ENCODE measurements around the gene STAT3. TPM values are rescaled to one million over a fixed set of nuclear protein-coding genes. Genes with fewer than 3 reads are reported as not detected.
"Not testable (repeated sequence)": the region's sequence is repeated elsewhere in the genome, so short reads cannot be mapped to it uniquely, and the experiment has no call there.

Gene STAT3
- total RNA-seq = 137 TPM

- DNase-seq (ENCODE audit: low read depth in 2 of 3, low spot score in 2 of 3) = peak; percentile 100
Observed at GRCh38 chr17:42388381-42389134, at the start of gene STAT3. STAT3 (minus strand) TSS chr17:42388442; CDS start chr17:42348516, 39,926 bp downstream.

- no peak for DNase-seq (ENCODE audit: low read depth in 2 of 3, low spot score in 2 of 3)
Observed at GRCh38 chr17:42436391-42436790, 48.1 kb upstream of the STAT3 start.

GRCh38 chr17:42431758-42432161 lies 43.5 kb upstream of the STAT3 start:
- DNase-seq (ENCODE audit: low read depth in 2 of 3, low spot score in 2 of 3) = no peak

- DNase-seq (ENCODE audit: low read depth in 2 of 3, low spot score in 2 of 3) = no peak
Observed at GRCh38 chr17:42429726-42430447, 41.6 kb upstream of the STAT3 start.

DNA sequence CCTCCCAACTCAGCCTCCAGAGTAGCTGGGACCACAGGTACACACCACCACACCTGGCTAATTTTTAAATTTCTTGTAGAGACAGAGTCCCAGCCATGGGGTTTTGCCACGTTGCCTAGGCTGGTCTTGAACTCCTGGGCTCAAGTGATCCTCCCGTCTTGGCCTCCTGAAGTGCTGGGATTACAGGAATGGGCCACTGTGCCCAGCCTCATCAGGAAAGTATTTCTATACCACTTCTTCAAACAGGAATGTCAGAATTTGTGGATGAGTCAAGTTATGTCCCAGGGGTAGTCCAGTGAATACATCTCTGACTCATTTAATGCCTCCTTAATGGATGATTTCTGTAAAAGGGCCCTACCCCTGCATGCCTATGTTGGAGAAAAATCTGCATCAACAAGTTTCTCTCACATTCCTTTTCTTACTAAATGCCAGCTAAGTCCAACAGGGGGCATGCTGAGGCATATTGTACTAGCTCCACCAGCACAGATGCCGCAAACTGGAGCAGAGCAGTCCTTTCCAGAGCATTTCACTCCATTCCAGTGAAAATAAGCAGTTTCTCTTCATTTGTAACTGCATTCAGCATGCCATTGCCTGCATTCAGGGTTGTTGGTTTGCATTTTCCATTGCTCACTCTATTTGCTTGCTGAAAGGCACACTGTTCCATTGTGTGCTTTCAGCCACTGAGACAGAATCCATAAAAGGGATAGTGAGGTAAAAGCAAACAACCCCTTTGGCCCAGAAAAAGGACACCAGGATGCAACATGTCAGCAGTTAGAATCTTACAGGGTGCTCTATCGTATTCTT lies 40.1 kb upstream of the STAT3 start:
- DNase-seq (ENCODE audit: low read depth in 2 of 3, low spot score in 2 of 3) = peak in 2 of 3 donors; percentile 61 to 83

DNA sequence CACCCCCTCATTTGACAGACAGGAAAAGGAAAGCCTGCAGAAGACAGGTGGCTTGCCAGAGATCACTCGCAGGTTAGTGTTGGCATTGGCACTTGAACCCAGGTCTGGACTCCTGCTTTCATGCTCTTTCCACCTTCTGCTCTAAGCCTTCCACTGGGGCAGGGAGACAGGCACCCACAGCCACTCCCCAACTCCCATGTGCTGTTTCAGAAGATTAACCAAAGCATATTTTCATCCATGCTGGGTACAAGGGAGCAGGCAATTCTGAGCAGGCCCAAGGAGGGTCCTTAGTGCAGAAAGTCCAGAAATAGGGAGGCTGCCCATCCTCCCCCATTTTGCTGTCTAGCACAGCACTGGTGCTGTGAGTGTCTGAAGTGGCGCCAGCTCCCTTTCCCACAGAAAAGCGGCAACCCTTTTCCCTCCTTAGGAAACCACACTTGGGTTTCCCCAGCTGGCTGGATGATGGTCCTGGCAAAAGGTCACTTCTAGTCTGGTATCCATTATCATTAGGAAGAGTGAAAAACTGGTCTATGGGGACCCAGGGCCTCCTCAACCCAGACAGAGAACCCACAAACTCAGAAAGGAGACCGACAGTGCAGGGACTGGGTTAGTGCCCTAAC lies 36.9 kb upstream of the STAT3 start:
- no peak for DNase-seq (ENCODE audit: low read depth in 2 of 3, low spot score in 2 of 3)

DNA sequence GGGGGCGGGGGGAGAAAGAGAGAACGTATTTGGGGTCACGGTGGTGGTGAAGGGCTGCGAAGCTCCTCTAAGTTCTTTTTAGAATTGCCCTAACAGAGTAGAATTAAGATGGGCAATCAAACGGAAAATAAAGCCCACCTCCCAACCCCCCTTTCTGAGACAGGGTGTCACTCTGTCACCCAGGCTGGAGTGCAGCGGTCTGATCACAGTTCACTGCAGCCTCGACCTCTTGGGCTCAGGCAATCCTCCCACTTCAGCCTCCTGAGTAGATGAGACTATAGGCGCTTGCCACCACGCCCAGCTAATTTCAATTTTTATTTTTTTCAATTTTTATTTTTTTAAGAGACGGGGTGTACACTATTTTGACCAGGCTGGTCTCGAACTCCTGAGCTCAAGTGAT lies 35.5 kb upstream of the STAT3 start:
- no peak for DNase-seq (ENCODE audit: low read depth in 2 of 3, low spot score in 2 of 3)

- peak in 2 of 3 donors; percentile 66 to 74 for DNase-seq (ENCODE audit: low read depth in 2 of 3, low spot score in 2 of 3)
Observed at GRCh38 chr17:42422958-42423712, 34.9 kb upstream of the STAT3 start, which contains the start of gene CAVIN1. CAVIN1 (minus strand) TSS chr17:42423256; CDS start chr17:42423097, 159 bp downstream.

- DNase-seq (ENCODE audit: low read depth in 2 of 3, low spot score in 2 of 3) = no peak
Observed at GRCh38 chr17:42422412-42422957, 34.2 kb upstream of the STAT3 start.

GRCh38 chr17:42421507-42422338 lies 33.5 kb upstream of the STAT3 start:
- DNase-seq (ENCODE audit: low read depth in 2 of 3, low spot score in 2 of 3) = peak in 1 of 3 donors; percentile 28

GRCh38 chr17:42421136-42421506 lies 32.9 kb upstream of the STAT3 start:
- no peak for DNase-seq (ENCODE audit: low read depth in 2 of 3, low spot score in 2 of 3)

GRCh38 chr17:42417981-42418380 lies 29.7 kb upstream of the STAT3 start:
- DNase-seq (ENCODE audit: low read depth in 2 of 3, low spot score in 2 of 3) = not testable (repeated sequence)

GRCh38 chr17:42414704-42415409 lies 26.6 kb upstream of the STAT3 start:
- DNase-seq (ENCODE audit: low read depth in 2 of 3, low spot score in 2 of 3) = peak in 2 of 3 donors; percentile 58 to 71

- no peak for DNase-seq (ENCODE audit: low read depth in 2 of 3, low spot score in 2 of 3)
Observed at GRCh38 chr17:42413464-42414040, 25.3 kb upstream of the STAT3 start.

- no peak for DNase-seq (ENCODE audit: low read depth in 2 of 3, low spot score in 2 of 3)
Observed at GRCh38 chr17:42411905-42412679, 23.9 kb upstream of the STAT3 start.

- DNase-seq (ENCODE audit: low read depth in 2 of 3, low spot score in 2 of 3) = no peak
Observed at GRCh38 chr17:42411361-42411760, 23.1 kb upstream of the STAT3 start.

DNA sequence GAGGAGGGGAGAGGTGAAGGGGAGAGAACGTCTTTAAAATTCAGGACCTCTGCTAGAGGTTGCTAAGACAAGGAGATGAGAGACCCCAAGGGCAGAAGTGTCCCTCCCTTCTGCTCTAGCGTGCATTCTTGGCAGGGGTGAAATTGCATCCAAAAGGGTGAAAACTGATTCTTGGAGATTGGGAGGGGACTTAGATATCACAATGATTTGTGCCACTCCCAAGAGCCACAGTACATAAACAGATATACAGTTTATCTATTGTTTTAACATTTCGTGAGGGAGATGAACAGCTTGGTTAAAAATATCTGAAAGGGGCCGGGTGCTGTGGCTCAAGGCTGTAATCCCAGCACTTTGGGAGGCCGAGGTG lies 22.1 kb upstream of the STAT3 start:
- DNase-seq (ENCODE audit: low read depth in 2 of 3, low spot score in 2 of 3) = no peak

Data from hematopoietic multipotent progenitor cell (in vitro differentiated cells).